HCT116 (cell line): Measurements from ENCODE around the gene FLT3. TPM values are rescaled to one million over a fixed set of nuclear protein-coding genes. Genes with fewer than 3 reads are reported as not detected.

Experiments used
- ATAC-seq: fragments of 200-7000 bp; cut with Tn5 transposase; 2 replicates; pipeline ENCODE4 v1.9.1; 2020; ENCODE audit warnings: mild to moderate bottlenecking, moderate library complexity
- BruUV-seq: library from RNA; stranded (reverse); fragments of 400-500 nt; replicated peaks from 2 replicates; lab custom pipeline; 2021; lab: Mats Ljungman, UMichigan
- CTCF ChIA-PET: fragments of 300-600 bp; sonication (Branson Sonifier 250); formaldehyde crosslinking; loops from one replicate; lab custom pipeline; 2021; ENCODE audit warnings: antibody characterized with exemption; lab: Charles Lee
- POLR2A ChIA-PET: fragments of 300-600, 350-600 bp; sonication (Branson Sonifier 250); formaldehyde crosslinking; loops from one replicate; lab custom pipeline; 2021; ENCODE audit warnings: antibody characterized with exemption; lab: Charles Lee
- RAD21 ChIA-PET, 2 experiments: fragments of 300-600 bp; sonication (Branson Sonifier 250); formaldehyde crosslinking; loops; one replicate each; lab custom pipeline; 2023; ENCODE audit warnings: low total read pairs in 2 of 2; ENCODE audit not compliant: uncharacterized antibody in 2 of 2, unreplicated experiment in 2 of 2, low non-redundant PET in 1 of 2; lab: Charles Lee
- DNase-seq: peaks from one replicate; pipeline ENCODE4 v3.0.0-alpha.2; 2010; ENCODE audit warnings: low read depth, low spot score
- H2AFZ ChIP-seq: fragments of 200-600 bp; shearing (Covaris generic), sonication (generic); 2 replicates; pipeline ENCODE4 v1.6.1; 2017; ENCODE audit warnings: low read depth, mixed run types, mixed read lengths, antibody characterized with exemption, low read length; ENCODE audit not compliant: poor library complexity, severe bottlenecking
- H3K27ac ChIP-seq: 2 replicates; pipeline ENCODE4 v1.5.1; 2012; ENCODE audit warnings: low read depth, low read length
- H3K27me3 ChIP-seq: fragments of 200-600 bp; sonication (generic); 2 replicates; pipeline ENCODE4 v1.6.1; 2016; ENCODE audit warnings: mixed run types, low read length, mixed read lengths; ENCODE audit not compliant: insufficient read depth
- H3K36me3 ChIP-seq, 2 experiments: fragments of 200-500 bp in 1 of 2; fragments of 200-600 bp in 1 of 2; sonication (Bioruptor generic) in 1 of 2; sonication (generic) in 1 of 2; 2 replicates each; pipeline versions ENCODE4 v1.5.1 to v1.6.1; 2014 to 2016; ENCODE audit warnings: low read length in 2 of 2, inconsistent platforms in 1 of 2, mixed read lengths in 1 of 2, mixed run types in 1 of 2; ENCODE audit not compliant: insufficient read depth in 2 of 2, control insufficient read depth in 1 of 2
- H3K4me1 ChIP-seq, 2 experiments: fragments of 200-600 bp in 1 of 2; sonication (generic) in 1 of 2; 2 replicates each; pipeline versions ENCODE4 v1.5.1 to v1.6.1; 2012 to 2017; ENCODE audit warnings: low read length in 2 of 2, inconsistent platforms in 1 of 2, mild to moderate bottlenecking in 1 of 2, mixed read lengths in 1 of 2, mixed run types in 1 of 2, moderate library complexity in 1 of 2; ENCODE audit not compliant: insufficient read depth in 2 of 2, control insufficient read depth in 1 of 2
- H3K4me2 ChIP-seq: fragments of 200-600 bp; sonication (generic); 2 replicates; pipeline ENCODE4 v1.6.1; 2017; ENCODE audit warnings: mixed run types, low read length, mixed read lengths
- H3K4me3 ChIP-seq, 2 experiments: fragments of 200-600 bp in 1 of 2; sonication (generic) in 1 of 2; replicated peaks in 1 of 2; 2 replicates each; pipeline ENCODE4 v1.5.1; 2011 to 2016; ENCODE audit warnings: low read length in 2 of 2, control low read depth in 1 of 2, low read depth in 1 of 2, mild to moderate bottlenecking in 1 of 2, mixed read lengths in 1 of 2, mixed run types in 1 of 2
- H3K79me2 ChIP-seq: fragments of 200-600 bp; sonication (generic); 2 replicates; pipeline ENCODE4 v1.6.1; 2017; ENCODE audit warnings: mild to moderate bottlenecking, mixed run types, low read length, moderate library complexity, mixed read lengths; ENCODE audit not compliant: insufficient read depth
- H3K9ac ChIP-seq: fragments of 200-600 bp; sonication (generic); 2 replicates; pipeline ENCODE4 v1.6.1; 2016; ENCODE audit warnings: low read length, mixed read lengths
- H3K9me2 ChIP-seq: fragments of 200-600 bp; sonication (generic), shearing (Covaris generic); 2 replicates; pipeline ENCODE4 v1.6.1; 2017; ENCODE audit warnings: mixed run types, mild to moderate bottlenecking, moderate library complexity; ENCODE audit not compliant: insufficient read depth
- H3K9me3 ChIP-seq, 2 experiments: fragments of 200-500 bp in 1 of 2; fragments of 200-600 bp in 1 of 2; sonication (Bioruptor generic) in 1 of 2; sonication (generic) in 1 of 2; 2 replicates each; pipeline ENCODE4 v1.6.1; 2014 to 2017; ENCODE audit warnings: low read length in 2 of 2, mixed read lengths in 2 of 2, inconsistent platforms in 1 of 2, low read depth in 1 of 2, mild to moderate bottlenecking in 1 of 2, mixed run types in 1 of 2, moderate library complexity in 1 of 2; ENCODE audit not compliant: control insufficient read depth in 1 of 2, insufficient read depth in 1 of 2
- H4K20me1 ChIP-seq: fragments of 200-600 bp; sonication (generic), shearing (Covaris generic); 2 replicates; pipeline ENCODE4 v1.6.1; 2017; ENCODE audit warnings: mixed run types, mild to moderate bottlenecking, moderate library complexity; ENCODE audit not compliant: insufficient read depth
- CBX3 ChIP-seq: IDR thresholded peaks from 2 replicates; pipeline ENCODE4 v1.6.1; 2012; ENCODE audit warnings: low read depth
- EGR1 ChIP-seq: IDR thresholded peaks from 2 replicates; pipeline ENCODE4 v1.6.1; 2012; ENCODE audit warnings: low read depth
- EZH2 ChIP-seq: fragments of 200-600 bp; sonication (generic); IDR thresholded peaks from 2 replicates; pipeline ENCODE4 v1.6.1; 2017; ENCODE audit warnings: antibody characterized with exemption, mixed run types
- EZH2phosphoT487 ChIP-seq: fragments of 200-600 bp; IDR thresholded peaks from 2 replicates; pipeline ENCODE4 v1.6.1; 2018; ENCODE audit warnings: antibody characterized with exemption, borderline replicate concordance
- FOSL1 ChIP-seq: IDR thresholded peaks from 2 replicates; pipeline ENCODE4 v1.6.1; 2012; ENCODE audit warnings: low read depth
- JUND ChIP-seq: IDR thresholded peaks from 2 replicates; pipeline ENCODE4 v1.6.1; 2012
- POLR2A ChIP-seq: IDR thresholded peaks from 2 replicates; pipeline ENCODE4 v1.7.0; 2011; ENCODE audit warnings: borderline replicate concordance; ENCODE audit not compliant: insufficient read depth, insufficient read length; ENCODE audit errors: extremely low read depth
- POLR2AphosphoS5 ChIP-seq: IDR thresholded peaks from 2 replicates; pipeline ENCODE4 v1.6.1; 2011; ENCODE audit warnings: mild to moderate bottlenecking, low read depth, low read length, moderate library complexity
- TCF7L2 ChIP-seq: IDR thresholded peaks from 2 replicates; pipeline ENCODE4 v1.7.0; 2011; ENCODE audit warnings: borderline replicate concordance, inconsistent platforms; ENCODE audit not compliant: insufficient read depth, insufficient read length; ENCODE audit errors: extremely low read depth
- YY1 ChIP-seq: IDR thresholded peaks from 2 replicates; pipeline ENCODE4 v1.6.1; 2011; ENCODE audit warnings: low read length, low read depth, moderate library complexity, mild to moderate bottlenecking; ENCODE audit not compliant: insufficient replicate concordance; ENCODE audit errors: extremely low read depth
- intact Hi-C: fragments of 100-400 bp; cut with micrococcal nuclease; formaldehyde crosslinking; loops from 2 replicates; pipeline ENCODE4 v1.10.0; 2022
- total RNA-seq: library from RNA; stranded (reverse); gene quantifications from one replicate; pipeline ENCODE4 v1.2.1, GENCODE V29; 2021; ENCODE audit not compliant: unreplicated experiment
- TF ChIP-seq, protein P1 (sequence below), 3 experiments: fragments of 200-600 bp in 1 of 3; sonication (generic) in 1 of 3; IDR thresholded peaks in 2 of 3; conservative IDR thresholded peaks in 1 of 3; 2 replicates each; pipeline ENCODE4 v1.5.1; 2012 to 2017; ENCODE audit warnings: low read depth in 2 of 3, low read length in 2 of 3, antibody characterized with exemption in 1 of 3, borderline replicate concordance in 1 of 3, control low read depth in 1 of 3, mild to moderate bottlenecking in 1 of 3, mixed read lengths in 1 of 3, mixed run types in 1 of 3, moderate library complexity in 1 of 3; ENCODE audit not compliant: insufficient read depth in 1 of 3
- TF ChIP-seq, protein P2 (sequence below): IDR thresholded peaks from 2 replicates; pipeline ENCODE4 v1.6.1; 2012

Gene FLT3
- total RNA-seq, 1 experiment from 2014 or later, result 0.17 TPM

DNA sequence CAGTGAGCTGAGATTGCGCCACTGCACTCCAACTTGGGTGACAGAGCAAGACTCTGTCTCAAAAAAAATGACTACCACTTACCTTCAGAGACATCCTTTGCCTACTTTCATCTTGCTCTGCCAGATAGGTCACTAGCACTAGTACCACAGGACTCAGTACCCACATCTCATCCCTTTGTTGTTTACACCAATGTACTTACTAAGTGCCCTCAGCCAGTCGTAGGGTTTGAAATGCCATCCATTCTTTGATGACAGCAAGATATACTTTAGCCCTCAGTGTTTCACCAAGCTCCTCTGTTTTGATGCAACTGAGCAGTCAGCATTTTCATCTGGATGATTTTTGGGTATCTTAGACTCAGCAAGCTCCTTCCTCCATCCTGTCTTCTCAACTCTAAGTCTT is 118.0 kb downstream of the FLT3 start:
- ChIA-PET RAD21 (no interaction called here), POLR2A (no interaction called here), CTCF (interaction anchor here (0.9 to 5.2 kb wide), 6 partner anchors 113 to 997 kb away, joined by 4 to 94 read pairs (median 20); no protein-coding TSS in a partner anchor)
- TF ChIP-seq JUND, result no peak
- TF ChIP-seq, protein P1, sequence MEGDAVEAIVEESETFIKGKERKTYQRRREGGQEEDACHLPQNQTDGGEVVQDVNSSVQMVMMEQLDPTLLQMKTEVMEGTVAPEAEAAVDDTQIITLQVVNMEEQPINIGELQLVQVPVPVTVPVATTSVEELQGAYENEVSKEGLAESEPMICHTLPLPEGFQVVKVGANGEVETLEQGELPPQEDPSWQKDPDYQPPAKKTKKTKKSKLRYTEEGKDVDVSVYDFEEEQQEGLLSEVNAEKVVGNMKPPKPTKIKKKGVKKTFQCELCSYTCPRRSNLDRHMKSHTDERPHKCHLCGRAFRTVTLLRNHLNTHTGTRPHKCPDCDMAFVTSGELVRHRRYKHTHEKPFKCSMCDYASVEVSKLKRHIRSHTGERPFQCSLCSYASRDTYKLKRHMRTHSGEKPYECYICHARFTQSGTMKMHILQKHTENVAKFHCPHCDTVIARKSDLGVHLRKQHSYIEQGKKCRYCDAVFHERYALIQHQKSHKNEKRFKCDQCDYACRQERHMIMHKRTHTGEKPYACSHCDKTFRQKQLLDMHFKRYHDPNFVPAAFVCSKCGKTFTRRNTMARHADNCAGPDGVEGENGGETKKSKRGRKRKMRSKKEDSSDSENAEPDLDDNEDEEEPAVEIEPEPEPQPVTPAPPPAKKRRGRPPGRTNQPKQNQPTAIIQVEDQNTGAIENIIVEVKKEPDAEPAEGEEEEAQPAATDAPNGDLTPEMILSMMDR (IDR thresholded peaks at IDR 0.05 in 2 of 3, conservative IDR thresholded peaks at IDR 0.05 in 1 of 3; ENCODE audit: borderline replicate concordance in 1 of 3, insufficient read depth in 1 of 3, low read depth in 2 of 3, low read length in 2 of 3), result no peak
- no peak for TF ChIP-seq CBX3
- no peak for TF ChIP-seq EGR1
- no peak for TF ChIP-seq YY1
- TF ChIP-seq EZH2phosphoT487, result no peak
- TF ChIP-seq TCF7L2, result no peak
- no peak for TF ChIP-seq POLR2AphosphoS5
- TF ChIP-seq EZH2, result no peak
- TF ChIP-seq POLR2A, result no peak
- TF ChIP-seq, protein P2, sequence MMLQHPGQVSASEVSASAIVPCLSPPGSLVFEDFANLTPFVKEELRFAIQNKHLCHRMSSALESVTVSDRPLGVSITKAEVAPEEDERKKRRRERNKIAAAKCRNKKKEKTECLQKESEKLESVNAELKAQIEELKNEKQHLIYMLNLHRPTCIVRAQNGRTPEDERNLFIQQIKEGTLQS, result no peak
- no peak for TF ChIP-seq FOSL1
- no peak overlapping the region for H3K27ac ChIP-seq
- no peak overlapping the region for H3K9ac ChIP-seq
- H3K9me3 ChIP-seq, result no peaks in the 10 kb centered on the region
- no peaks in the 10 kb centered on the region for H3K4me1 ChIP-seq
- ATAC-seq (no peak), DNase-seq (no peak)
- no peaks in the 10 kb centered on the region for H3K9me2 ChIP-seq
- no peak overlapping the region for H2AFZ ChIP-seq
- no peaks in the 10 kb centered on the region for H3K36me3 ChIP-seq
- no peaks in the 10 kb centered on the region for H4K20me1 ChIP-seq
- intact Hi-C loops, result loop anchor here (10.0 kb wide), 2 partner anchors 448 to 998 kb away; no protein-coding TSS in a partner anchor
- no TSS peak for BruUV-seq
- H3K4me3 ChIP-seq, result no peak overlapping the region
- H3K79me2 ChIP-seq, result no peaks in the 10 kb centered on the region
- no peak overlapping the region for H3K4me2 ChIP-seq
- H3K27me3 ChIP-seq, result no peaks in the 10 kb centered on the region
